GM12878 (cell line): ENCODE measurements around the gene ECEL1. TPM values are rescaled to one million over a fixed set of nuclear protein-coding genes. Genes with fewer than 3 reads are reported as not detected.

Experiments
- ATAC-seq: fragments of 200-7000 bp; cut with Tn5 transposase; 3 replicates; pipeline ENCODE4 v1.9.1; 2020; ENCODE audit warnings: mild to moderate bottlenecking, moderate library complexity
- BruUV-seq: library from RNA; stranded (reverse); fragments of 400-500 nt; replicated peaks from 2 replicates; lab custom pipeline; 2021; lab: Mats Ljungman, UMichigan
- CTCF ChIA-PET: fragments of 300-600 bp; sonication (Branson Sonifier 250); formaldehyde crosslinking; extraction: SDS; loops from one replicate; lab custom pipeline; 2021; ENCODE audit warnings: inconsistent platforms; lab: Yijun Ruan, JAX
- POLR2A ChIA-PET: fragments of 350-600 bp; formaldehyde crosslinking; extraction: SDS; loops from one replicate; lab custom pipeline; 2021; ENCODE audit warnings: inconsistent platforms; lab: Charles Lee
- RAD21 ChIA-PET: fragments of 300-600 bp; sonication (Branson Sonifier 250); formaldehyde crosslinking; loops from one replicate; lab custom pipeline; 2023; ENCODE audit warnings: antibody characterized with exemption; ENCODE audit not compliant: unreplicated experiment; lab: Charles Lee
- SMC1A ChIA-PET: fragments of 300-600 bp; sonication (Branson Sonifier 250); formaldehyde crosslinking; loops from one replicate; lab custom pipeline; 2023; ENCODE audit not compliant: unreplicated experiment, uncharacterized antibody; lab: Charles Lee
- DNase-seq: peaks from one replicate; pipeline ENCODE4 v3.0.0-alpha.2; 2011; ENCODE audit warnings: low read depth, low spot score
- FAIRE-seq: peaks from 3 replicates; lab custom pipeline; 2011; peaks lifted over from hg19 to GRCh38; lab: Jason Lieb, UNC
- H2AFZ ChIP-seq: 2 replicates; pipeline ENCODE4 v1.6.0; 2011; ENCODE audit warnings: low read depth, low read length, control low read depth; ENCODE audit not compliant: control insufficient read depth
- H3K27ac ChIP-seq: 2 replicates; pipeline ENCODE4 v1.5.1; 2011; ENCODE audit warnings: control low read depth; ENCODE audit not compliant: control insufficient read depth, insufficient read depth
- H3K27me3 ChIP-seq, 2 experiments: replicated peaks in 1 of 2; 2 replicates each; pipeline versions ENCODE4 v1.6.0 to v1.6.1; 2011; ENCODE audit warnings: low read length in 1 of 2; ENCODE audit not compliant: control insufficient read depth in 2 of 2, insufficient read depth in 2 of 2
- H3K36me3 ChIP-seq, 2 experiments: 2 replicates each; pipeline ENCODE4 v1.5.1; 2011; ENCODE audit warnings: low read length in 1 of 2; ENCODE audit not compliant: control insufficient read depth in 2 of 2, insufficient read depth in 2 of 2
- H3K4me1 ChIP-seq: 2 replicates; pipeline ENCODE4 v1.6.1; 2011; ENCODE audit warnings: mild to moderate bottlenecking, low read length, moderate library complexity, mixed read lengths; ENCODE audit not compliant: control insufficient read depth, insufficient read depth
- H3K4me2 ChIP-seq: 2 replicates; pipeline ENCODE4 v1.6.0; 2011; ENCODE audit warnings: control low read depth; ENCODE audit not compliant: control insufficient read depth, insufficient read depth
- H3K4me3 ChIP-seq: fragments of 200-600 bp; sonication (generic); 2 replicates; pipeline ENCODE4 v1.5.1; 2016
- H3K79me2 ChIP-seq: 2 replicates; pipeline ENCODE4 v1.6.0; 2011; ENCODE audit warnings: low read length; ENCODE audit not compliant: control insufficient read depth, insufficient read depth
- H3K9ac ChIP-seq: 2 replicates; pipeline ENCODE4 v1.8.0; 2011; ENCODE audit warnings: low read length, control low read depth, mixed read lengths; ENCODE audit not compliant: control insufficient read depth, insufficient read depth
- H3K9me3 ChIP-seq: replicated peaks from 3 replicates; pipeline ENCODE4 v1.5.1; 2011; ENCODE audit warnings: mild to moderate bottlenecking, low read length; ENCODE audit not compliant: control insufficient read depth, insufficient read depth
- H4K20me1 ChIP-seq: 2 replicates; pipeline ENCODE4 v1.6.0; 2011; ENCODE audit not compliant: control insufficient read depth, insufficient read depth
- ASH2L ChIP-seq: fragments of 300-600, 200-600 bp; sonication (generic); IDR thresholded peaks from 2 replicates; pipeline ENCODE4 v1.6.1; 2017; ENCODE audit warnings: low read depth, mild to moderate bottlenecking, borderline replicate concordance
- ESRRA ChIP-seq: IDR thresholded peaks from 2 replicates; pipeline ENCODE4 v1.6.1; 2012; ENCODE audit warnings: mild to moderate bottlenecking, low read length, improper control_type of control experiment
- IKZF1 ChIP-seq: fragments of 450-650 bp; conservative IDR thresholded peaks from 2 replicates; pipeline ENCODE4 v1.6.1; 2017; ENCODE audit warnings: antibody characterized with exemption, mild to moderate bottlenecking
- IRF4 ChIP-seq: IDR thresholded peaks from 2 replicates; pipeline ENCODE4 v1.6.1; 2011; ENCODE audit warnings: low read depth, low read length
- RUNX3 ChIP-seq: IDR thresholded peaks from 2 replicates; pipeline ENCODE4 v1.6.1; 2012; ENCODE audit warnings: low read length, inconsistent platforms
- STAT1 ChIP-seq: fragments of 450-650 bp; conservative IDR thresholded peaks from 2 replicates; pipeline ENCODE4 v1.6.1; 2014; ENCODE audit warnings: antibody characterized with exemption, mild to moderate bottlenecking
- WGBS: methylation state at CpG from one replicate; pipeline ENCODE4 v1.1.6; 2016; ENCODE audit warnings: low lambda C conversion rate; ENCODE audit not compliant: insufficient replicate concordance, insufficient coverage; ENCODE audit errors: missing lambda C conversion rate; 5-methylcytosine and 5-hydroxymethylcytosine counted together
- in situ Hi-C: fragments of 300-500 bp; cut with MboI; formaldehyde crosslinking; loops from 9 replicates; pipeline ENCODE4 v1.14.3; 2018; ENCODE audit warnings: mixed read lengths
- intact Hi-C: fragments of 100-400 bp; cut with micrococcal nuclease; formaldehyde crosslinking; loops from one replicate; pipeline ENCODE4 v1.14.2; 2022; ENCODE audit not compliant: unreplicated experiment
- polyA plus RNA-seq, 11 experiments: library from polyadenylated mRNA; depleted of rRNA in 4 of 11; unstranded in 6 of 11; stranded (reverse) in 5 of 11; fragments of >200 nt; fragmentation: Nextera tagmentation in 4 of 11; fragmentation: Illumina TruSeq in 1 of 11; extraction: Ambion mirVana in 4 of 11; extraction: Trizol in 1 of 11; gene quantifications; 1 replicate in 1 of 11; 2 replicates in 10 of 11; pipeline versions ENCODE4 v1.2.1 to v1.2.3, GENCODE V29; 2011 to 2016; ENCODE audit warnings: inconsistent platforms in 2 of 11, missing spikeins in 2 of 11, low read depth in 1 of 11
- total RNA-seq, 4 experiments: library from RNA; depleted of rRNA in 3 of 4; stranded (reverse); fragments of >200 nt in 3 of 4; fragmentation: Illumina TruSeq in 1 of 4; extraction: Trizol in 1 of 4; gene quantifications; 2 replicates each; pipeline versions ENCODE4 v1.2.1 to v1.2.3, GENCODE V29; 2013 to 2021
- TF ChIP-seq, protein P1 (sequence below): fragments of 450-650 bp; IDR thresholded peaks from 2 replicates; pipeline ENCODE4 v1.6.1; 2017; ENCODE audit warnings: mild to moderate bottlenecking, low read depth, inconsistent platforms; ENCODE audit not compliant: poor library complexity, severe bottlenecking
- TF ChIP-seq, protein P2 (sequence below): fragments of 150-350 bp; IDR thresholded peaks from 2 replicates; pipeline ENCODE4 v1.6.1; 2016; ENCODE audit warnings: low read depth, low read length
- TF ChIP-seq, protein P3 (sequence below): fragments of 150-350 bp; IDR thresholded peaks from 2 replicates; pipeline ENCODE4 v1.6.1; 2014; ENCODE audit warnings: mild to moderate bottlenecking, low read depth, low read length
- TF ChIP-seq, protein P4 (sequence below): IDR thresholded peaks from 2 replicates; pipeline ENCODE4 v1.6.1; 2011; ENCODE audit warnings: borderline replicate concordance, low read depth, mild to moderate bottlenecking, moderate library complexity, mixed read lengths, low read length; ENCODE audit not compliant: insufficient read depth; ENCODE audit errors: extremely low read length

ECEL1 gene
- total and polyA plus RNA-seq, 10 of the 15 experiments (the other 5 are each of a cell fraction or from before 2014, with no cell fraction given), result not detected

DNA sequence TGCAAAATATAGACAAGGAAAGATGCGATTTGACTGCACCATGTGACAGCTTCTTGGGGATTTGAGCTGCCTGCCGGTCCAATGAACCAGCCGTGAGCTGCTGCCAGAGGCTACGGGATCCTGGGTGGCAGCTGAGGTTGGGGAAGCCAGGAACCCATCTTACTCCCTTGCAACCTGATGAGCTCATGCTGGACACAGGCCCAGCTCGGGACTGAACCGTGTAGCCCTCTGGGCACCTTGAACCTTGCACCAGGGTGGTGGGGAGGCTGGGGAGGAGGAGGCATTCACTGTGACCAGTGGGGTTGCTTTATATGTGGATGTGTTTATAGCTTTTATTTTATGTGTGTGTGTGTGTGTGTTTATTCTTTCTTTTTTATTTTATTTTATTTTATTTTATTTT is 22.6 kb downstream of the ECEL1 start (continued):
- no peak for TF ChIP-seq IKZF1
- no peak for TF ChIP-seq ASH2L
- TF ChIP-seq, protein P1, sequence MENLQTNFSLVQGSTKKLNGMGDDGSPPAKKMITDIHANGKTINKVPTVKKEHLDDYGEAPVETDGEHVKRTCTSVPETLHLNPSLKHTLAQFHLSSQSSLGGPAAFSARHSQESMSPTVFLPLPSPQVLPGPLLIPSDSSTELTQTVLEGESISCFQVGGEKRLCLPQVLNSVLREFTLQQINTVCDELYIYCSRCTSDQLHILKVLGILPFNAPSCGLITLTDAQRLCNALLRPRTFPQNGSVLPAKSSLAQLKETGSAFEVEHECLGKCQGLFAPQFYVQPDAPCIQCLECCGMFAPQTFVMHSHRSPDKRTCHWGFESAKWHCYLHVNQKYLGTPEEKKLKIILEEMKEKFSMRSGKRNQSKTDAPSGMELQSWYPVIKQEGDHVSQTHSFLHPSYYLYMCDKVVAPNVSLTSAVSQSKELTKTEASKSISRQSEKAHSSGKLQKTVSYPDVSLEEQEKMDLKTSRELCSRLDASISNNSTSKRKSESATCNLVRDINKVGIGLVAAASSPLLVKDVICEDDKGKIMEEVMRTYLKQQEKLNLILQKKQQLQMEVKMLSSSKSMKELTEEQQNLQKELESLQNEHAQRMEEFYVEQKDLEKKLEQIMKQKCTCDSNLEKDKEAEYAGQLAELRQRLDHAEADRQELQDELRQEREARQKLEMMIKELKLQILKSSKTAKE, result no peak

DNA sequence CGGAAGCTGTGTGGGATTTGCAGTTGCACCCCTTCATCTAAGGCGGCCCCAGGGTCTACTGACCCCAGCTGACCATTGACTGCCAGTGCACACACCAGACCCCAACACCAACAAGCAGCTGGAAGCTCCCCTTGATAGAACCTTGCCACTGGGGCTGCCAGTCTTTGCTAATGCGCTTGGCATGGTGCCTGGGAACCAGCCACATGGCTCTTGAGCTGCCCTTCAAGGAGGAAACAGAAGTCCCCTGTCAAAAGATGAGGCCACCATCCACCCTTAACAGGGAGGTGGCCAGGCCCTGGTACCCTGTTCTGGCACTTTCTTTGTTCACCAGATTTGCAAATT is 23.1 kb downstream of the ECEL1 start:
- ATAC-seq, result no peak
- no peak for TF ChIP-seq ASH2L
- TF ChIP-seq, protein P1, result no peak
- TF ChIP-seq STAT1, result no peak
- TF ChIP-seq, protein P2, sequence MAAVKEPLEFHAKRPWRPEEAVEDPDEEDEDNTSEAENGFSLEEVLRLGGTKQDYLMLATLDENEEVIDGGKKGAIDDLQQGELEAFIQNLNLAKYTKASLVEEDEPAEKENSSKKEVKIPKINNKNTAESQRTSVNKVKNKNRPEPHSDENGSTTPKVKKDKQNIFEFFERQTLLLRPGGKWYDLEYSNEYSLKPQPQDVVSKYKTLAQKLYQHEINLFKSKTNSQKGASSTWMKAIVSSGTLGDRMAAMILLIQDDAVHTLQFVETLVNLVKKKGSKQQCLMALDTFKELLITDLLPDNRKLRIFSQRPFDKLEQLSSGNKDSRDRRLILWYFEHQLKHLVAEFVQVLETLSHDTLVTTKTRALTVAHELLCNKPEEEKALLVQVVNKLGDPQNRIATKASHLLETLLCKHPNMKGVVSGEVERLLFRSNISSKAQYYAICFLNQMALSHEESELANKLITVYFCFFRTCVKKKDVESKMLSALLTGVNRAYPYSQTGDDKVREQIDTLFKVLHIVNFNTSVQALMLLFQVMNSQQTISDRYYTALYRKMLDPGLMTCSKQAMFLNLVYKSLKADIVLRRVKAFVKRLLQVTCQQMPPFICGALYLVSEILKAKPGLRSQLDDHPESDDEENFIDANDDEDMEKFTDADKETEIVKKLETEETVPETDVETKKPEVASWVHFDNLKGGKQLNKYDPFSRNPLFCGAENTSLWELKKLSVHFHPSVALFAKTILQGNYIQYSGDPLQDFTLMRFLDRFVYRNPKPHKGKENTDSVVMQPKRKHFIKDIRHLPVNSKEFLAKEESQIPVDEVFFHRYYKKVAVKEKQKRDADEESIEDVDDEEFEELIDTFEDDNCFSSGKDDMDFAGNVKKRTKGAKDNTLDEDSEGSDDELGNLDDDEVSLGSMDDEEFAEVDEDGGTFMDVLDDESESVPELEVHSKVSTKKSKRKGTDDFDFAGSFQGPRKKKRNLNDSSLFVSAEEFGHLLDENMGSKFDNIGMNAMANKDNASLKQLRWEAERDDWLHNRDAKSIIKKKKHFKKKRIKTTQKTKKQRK, result no peak
- no peak for TF ChIP-seq RUNX3
- TF ChIP-seq, protein P3, sequence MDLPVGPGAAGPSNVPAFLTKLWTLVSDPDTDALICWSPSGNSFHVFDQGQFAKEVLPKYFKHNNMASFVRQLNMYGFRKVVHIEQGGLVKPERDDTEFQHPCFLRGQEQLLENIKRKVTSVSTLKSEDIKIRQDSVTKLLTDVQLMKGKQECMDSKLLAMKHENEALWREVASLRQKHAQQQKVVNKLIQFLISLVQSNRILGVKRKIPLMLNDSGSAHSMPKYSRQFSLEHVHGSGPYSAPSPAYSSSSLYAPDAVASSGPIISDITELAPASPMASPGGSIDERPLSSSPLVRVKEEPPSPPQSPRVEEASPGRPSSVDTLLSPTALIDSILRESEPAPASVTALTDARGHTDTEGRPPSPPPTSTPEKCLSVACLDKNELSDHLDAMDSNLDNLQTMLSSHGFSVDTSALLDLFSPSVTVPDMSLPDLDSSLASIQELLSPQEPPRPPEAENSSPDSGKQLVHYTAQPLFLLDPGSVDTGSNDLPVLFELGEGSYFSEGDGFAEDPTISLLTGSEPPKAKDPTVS, result no peak
- TF ChIP-seq, protein P4, sequence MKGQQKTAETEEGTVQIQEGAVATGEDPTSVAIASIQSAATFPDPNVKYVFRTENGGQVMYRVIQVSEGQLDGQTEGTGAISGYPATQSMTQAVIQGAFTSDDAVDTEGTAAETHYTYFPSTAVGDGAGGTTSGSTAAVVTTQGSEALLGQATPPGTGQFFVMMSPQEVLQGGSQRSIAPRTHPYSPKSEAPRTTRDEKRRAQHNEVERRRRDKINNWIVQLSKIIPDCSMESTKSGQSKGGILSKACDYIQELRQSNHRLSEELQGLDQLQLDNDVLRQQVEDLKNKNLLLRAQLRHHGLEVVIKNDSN, result no peak
- no peak for TF ChIP-seq IRF4
- no peak for TF ChIP-seq ESRRA

More for the DNA sequence above, 23.1 kb downstream of the ECEL1 start:
- Histone ChIP-seq H3K36me3 (no peaks in the 10 kb centered on the region), H3K4me2 (no peak overlapping the region), H3K9me3 (no peaks in the 10 kb centered on the region), H2AFZ (no peak overlapping the region), H3K27ac (no peak overlapping the region), H4K20me1 (no peaks in the 10 kb centered on the region), H3K4me3 (no peak overlapping the region), H3K4me1 (no peaks in the 10 kb centered on the region), H3K27me3 (no peaks in the 10 kb centered on the region; a peak in 1 of 4 replicates), H3K9ac (no peak overlapping the region), H3K79me2 (no peaks in the 10 kb centered on the region)
- CTCF ChIA-PET, result interaction anchor here (0.6 to 1.6 kb wide), 3 partner anchors 17 to 716 kb away, joined by 3 read pairs; no protein-coding TSS in a partner anchor
- SMC1A ChIA-PET, result no interaction called here
- FAIRE-seq (no peak), DNase-seq (no peak)
- BruUV-seq, result no TSS peak
- POLR2A ChIA-PET, result no interaction called here
- RAD21 ChIA-PET, result no interaction called here
- intact Hi-C loops, result no loop called here
- 32% methylated on average over 3 of the region's 3 CpGs for WGBS
- in situ Hi-C loops, result no loop called here
